PC-3 (cell line): ENCODE data around the gene CACNA2D2. TPM values are rescaled to one million over a fixed set of nuclear protein-coding genes. Genes with fewer than 3 reads are reported as not detected.

Experiments
- ATAC-seq: fragments of 200-7000 bp; cut with Tn5 transposase; 2 replicates; pipeline ENCODE4 v1.9.1; 2020; ENCODE audit warnings: mild to moderate bottlenecking, moderate library complexity
- BruUV-seq: library from RNA; stranded (reverse); fragments of 400-500 nt; replicated peaks from 2 replicates; lab custom pipeline; 2021; lab: Mats Ljungman, UMichigan
- CTCF ChIA-PET: fragments of 300-600 bp; sonication (Branson Sonifier 250); formaldehyde crosslinking; loops from one replicate; lab custom pipeline; 2022; ENCODE audit warnings: antibody characterized with exemption; lab: Charles Lee
- POLR2A ChIA-PET: fragments of 300-600 bp; sonication (Branson Sonifier 250); formaldehyde crosslinking; loops from one replicate; lab custom pipeline; 2022; ENCODE audit warnings: antibody characterized with exemption; ENCODE audit not compliant: unreplicated experiment; lab: Charles Lee
- DNase-seq: peaks from one replicate; pipeline ENCODE4 v3.0.0-alpha.2; 2015
- H2AFZ ChIP-seq: fragments of 300-600 bp; sonication (generic); 2 replicates; pipeline ENCODE4 v1.6.0; 2016; ENCODE audit warnings: antibody characterized with exemption, low read length
- H3F3A ChIP-seq: fragments of 300-600 bp; sonication (generic); one replicate; pipeline ENCODE4 v1.6.0; 2017; ENCODE audit warnings: antibody characterized with exemption, low read length, control low read depth, mild to moderate bottlenecking; ENCODE audit not compliant: unreplicated experiment
- H3K27ac ChIP-seq: fragments of 300-600 bp; sonication (generic); 2 replicates; pipeline ENCODE4 v1.5.1; 2016; ENCODE audit warnings: mild to moderate bottlenecking, low read length
- H3K27me3 ChIP-seq: fragments of 300-600 bp; sonication (generic); 2 replicates; pipeline ENCODE4 v1.6.1; 2016; ENCODE audit warnings: low read length, mixed read lengths
- H3K36me3 ChIP-seq: fragments of 300-600 bp; sonication (generic); 2 replicates; pipeline ENCODE4 v1.6.1; 2016; ENCODE audit warnings: low read depth, mixed run types, low read length, mixed read lengths
- H3K4me1 ChIP-seq: fragments of 300-600 bp; sonication (generic); 2 replicates; pipeline ENCODE4 v1.5.1; 2016; ENCODE audit warnings: low read length; ENCODE audit not compliant: insufficient read depth
- H3K4me2 ChIP-seq: fragments of 300-600 bp; sonication (generic); 2 replicates; pipeline ENCODE4 v1.6.0; 2016; ENCODE audit warnings: low read length
- H3K4me3 ChIP-seq: fragments of 300-600 bp; sonication (generic); 2 replicates; pipeline ENCODE4 v1.5.1; 2016; ENCODE audit warnings: mild to moderate bottlenecking, low read length, mixed read lengths
- H3K79me2 ChIP-seq: fragments of 300-600 bp; sonication (generic); 2 replicates; pipeline ENCODE4 v1.6.1; 2017; ENCODE audit warnings: low read length, mixed read lengths
- H3K9ac ChIP-seq: fragments of 300-600 bp; sonication (generic); 2 replicates; pipeline ENCODE4 v1.6.0; 2016; ENCODE audit warnings: mild to moderate bottlenecking, low read length
- H3K9me2 ChIP-seq: fragments of 300-600 bp; sonication (generic); replicated peaks from 2 replicates; pipeline ENCODE4 v1.6.1; 2016; ENCODE audit warnings: mixed run types, low read length, mixed read lengths
- H3K9me3 ChIP-seq: fragments of 300-600 bp; sonication (generic); 2 replicates; pipeline ENCODE4 v1.6.1; 2016; ENCODE audit warnings: low read length, mixed read lengths
- H4K20me1 ChIP-seq: fragments of 300-600 bp; sonication (generic); 2 replicates; pipeline ENCODE4 v1.6.1; 2016; ENCODE audit warnings: low read length, mixed read lengths
- EZH2 ChIP-seq: fragments of 300-600 bp; sonication (generic); IDR thresholded peaks from one replicate; pipeline ENCODE4 v1.6.1; 2017; ENCODE audit warnings: antibody characterized with exemption, mild to moderate bottlenecking, low read length; ENCODE audit not compliant: unreplicated experiment
- EZH2phosphoT487 ChIP-seq: fragments of 300-600 bp; sonication (generic); IDR thresholded peaks from 2 replicates; pipeline ENCODE4 v1.6.1; 2018; ENCODE audit warnings: mild to moderate bottlenecking, antibody characterized with exemption, low read length, borderline replicate concordance
- intact Hi-C: fragments of 100-400 bp; cut with micrococcal nuclease; formaldehyde crosslinking; loops from 2 replicates; pipeline ENCODE4 v1.9.0; 2023
- total RNA-seq: library from RNA; depleted of rRNA; stranded (reverse); fragments of >200 nt; gene quantifications from 2 replicates; pipeline ENCODE4 v1.2.3, GENCODE V29; 2014
- TF ChIP-seq, protein P1 (sequence below): fragments of 300-600 bp; sonication (generic); conservative IDR thresholded peaks from 2 replicates; pipeline ENCODE4 v1.5.1; 2017; ENCODE audit warnings: antibody characterized with exemption, low read depth, mild to moderate bottlenecking, low read length

Gene CACNA2D2
- total RNA-seq, 1 experiment from 2014 or later, result 0.44 TPM

DNA sequence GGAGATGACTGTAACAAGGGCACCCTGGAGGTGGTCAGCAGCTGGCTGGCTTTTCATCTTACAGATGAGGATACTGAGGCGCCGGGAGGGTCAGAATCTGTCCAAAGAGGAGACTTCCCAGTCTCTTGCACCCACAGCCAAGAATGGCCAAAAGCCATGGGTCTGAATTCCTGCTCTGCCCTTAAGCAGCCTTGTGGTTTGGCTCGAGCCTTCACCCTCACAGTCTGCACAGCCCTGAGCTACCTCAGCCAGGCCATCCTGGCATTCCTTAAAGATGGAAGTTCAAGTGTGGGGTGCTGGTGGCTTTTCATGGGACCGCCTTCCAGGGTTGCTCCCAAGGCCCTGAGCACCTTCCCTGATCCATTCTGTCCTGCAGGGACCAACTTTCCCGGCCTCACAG lies 59.2 kb downstream of the CACNA2D2 start:
- Histone ChIP-seq H4K20me1 (no peaks in the 10 kb centered on the region), H3K9ac (no peak overlapping the region), H3K4me3 (no peak overlapping the region), H3K9me3 (no peaks in the 10 kb centered on the region), H2AFZ (no peak overlapping the region), H3K9me2 (no peaks in the 10 kb centered on the region), H3K36me3 (no peaks in the 10 kb centered on the region), H3F3A (no peaks in the 10 kb centered on the region), H3K27me3 (no peaks in the 10 kb centered on the region), H3K4me2 (no peak overlapping the region), H3K27ac (no peak overlapping the region), H3K4me1 (no peaks in the 10 kb centered on the region), H3K79me2 (no peaks in the 10 kb centered on the region)
- ChIA-PET POLR2A (no interaction called here), CTCF (no interaction called here)
- DNase-seq (no peak), ATAC-seq (no peak)
- intact Hi-C loops, result loop anchor here (2.0 kb wide), 1 partner anchor 99 kb away; no protein-coding TSS in a partner anchor
- TF ChIP-seq EZH2phosphoT487 (no peak), EZH2 (no peak)
- TF ChIP-seq, protein P1, sequence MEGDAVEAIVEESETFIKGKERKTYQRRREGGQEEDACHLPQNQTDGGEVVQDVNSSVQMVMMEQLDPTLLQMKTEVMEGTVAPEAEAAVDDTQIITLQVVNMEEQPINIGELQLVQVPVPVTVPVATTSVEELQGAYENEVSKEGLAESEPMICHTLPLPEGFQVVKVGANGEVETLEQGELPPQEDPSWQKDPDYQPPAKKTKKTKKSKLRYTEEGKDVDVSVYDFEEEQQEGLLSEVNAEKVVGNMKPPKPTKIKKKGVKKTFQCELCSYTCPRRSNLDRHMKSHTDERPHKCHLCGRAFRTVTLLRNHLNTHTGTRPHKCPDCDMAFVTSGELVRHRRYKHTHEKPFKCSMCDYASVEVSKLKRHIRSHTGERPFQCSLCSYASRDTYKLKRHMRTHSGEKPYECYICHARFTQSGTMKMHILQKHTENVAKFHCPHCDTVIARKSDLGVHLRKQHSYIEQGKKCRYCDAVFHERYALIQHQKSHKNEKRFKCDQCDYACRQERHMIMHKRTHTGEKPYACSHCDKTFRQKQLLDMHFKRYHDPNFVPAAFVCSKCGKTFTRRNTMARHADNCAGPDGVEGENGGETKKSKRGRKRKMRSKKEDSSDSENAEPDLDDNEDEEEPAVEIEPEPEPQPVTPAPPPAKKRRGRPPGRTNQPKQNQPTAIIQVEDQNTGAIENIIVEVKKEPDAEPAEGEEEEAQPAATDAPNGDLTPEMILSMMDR, result no peak
- no TSS peak for BruUV-seq

DNA sequence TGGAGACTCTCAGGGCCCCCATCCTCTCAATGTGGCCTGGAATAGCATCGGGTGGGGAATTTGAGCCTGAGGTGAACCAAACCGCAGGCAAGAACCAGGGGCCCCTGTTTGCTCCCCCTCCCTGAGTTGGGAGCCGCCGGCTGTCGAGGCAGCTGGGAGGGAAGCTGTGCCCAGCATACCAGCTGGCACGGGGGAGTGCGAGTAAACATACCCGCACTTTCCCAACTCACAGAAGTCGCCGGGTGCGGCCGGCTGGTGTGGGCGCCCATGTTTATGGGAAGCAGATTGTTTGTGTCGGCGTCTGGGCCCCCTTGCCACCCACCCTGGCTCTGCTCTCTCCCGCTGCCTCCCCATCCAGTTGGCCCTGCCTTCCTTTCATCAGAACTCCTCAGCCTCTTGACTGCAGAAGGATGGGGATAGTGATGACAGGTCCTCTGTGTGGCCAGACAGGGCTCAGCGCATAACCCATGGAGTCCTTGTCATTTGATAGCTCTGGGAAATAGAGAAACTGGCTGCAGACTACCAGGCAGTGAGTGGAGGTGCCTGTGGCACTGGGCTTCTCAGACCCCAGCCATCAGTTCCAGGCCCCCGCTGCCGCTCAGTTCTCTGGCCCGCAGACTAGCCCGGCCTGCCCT lies 60.4 kb downstream of the CACNA2D2 start:
- Histone ChIP-seq H3K9me3 (no peaks in the 10 kb centered on the region), H3K27me3 (no peaks in the 10 kb centered on the region), H3K4me3 (no peak overlapping the region), H4K20me1 (no peaks in the 10 kb centered on the region), H3K79me2 (no peaks in the 10 kb centered on the region), H3K27ac (no peak overlapping the region), H3K9ac (no peak overlapping the region), H3K4me1 (no peaks in the 10 kb centered on the region), H3K9me2 (no peaks in the 10 kb centered on the region), H2AFZ (no peak overlapping the region), H3K36me3 (no peaks in the 10 kb centered on the region), H3K4me2 (no peak overlapping the region), H3F3A (no peaks in the 10 kb centered on the region)
- ChIA-PET CTCF (no interaction called here), POLR2A (no interaction called here)
- ATAC-seq (no peak), DNase-seq (no peak)
- TF ChIP-seq, protein P1, result no peak
- TF ChIP-seq EZH2phosphoT487, result no peak
- TF ChIP-seq EZH2, result no peak
- intact Hi-C loops, result no loop called here
- BruUV-seq, result no TSS peak

DNA sequence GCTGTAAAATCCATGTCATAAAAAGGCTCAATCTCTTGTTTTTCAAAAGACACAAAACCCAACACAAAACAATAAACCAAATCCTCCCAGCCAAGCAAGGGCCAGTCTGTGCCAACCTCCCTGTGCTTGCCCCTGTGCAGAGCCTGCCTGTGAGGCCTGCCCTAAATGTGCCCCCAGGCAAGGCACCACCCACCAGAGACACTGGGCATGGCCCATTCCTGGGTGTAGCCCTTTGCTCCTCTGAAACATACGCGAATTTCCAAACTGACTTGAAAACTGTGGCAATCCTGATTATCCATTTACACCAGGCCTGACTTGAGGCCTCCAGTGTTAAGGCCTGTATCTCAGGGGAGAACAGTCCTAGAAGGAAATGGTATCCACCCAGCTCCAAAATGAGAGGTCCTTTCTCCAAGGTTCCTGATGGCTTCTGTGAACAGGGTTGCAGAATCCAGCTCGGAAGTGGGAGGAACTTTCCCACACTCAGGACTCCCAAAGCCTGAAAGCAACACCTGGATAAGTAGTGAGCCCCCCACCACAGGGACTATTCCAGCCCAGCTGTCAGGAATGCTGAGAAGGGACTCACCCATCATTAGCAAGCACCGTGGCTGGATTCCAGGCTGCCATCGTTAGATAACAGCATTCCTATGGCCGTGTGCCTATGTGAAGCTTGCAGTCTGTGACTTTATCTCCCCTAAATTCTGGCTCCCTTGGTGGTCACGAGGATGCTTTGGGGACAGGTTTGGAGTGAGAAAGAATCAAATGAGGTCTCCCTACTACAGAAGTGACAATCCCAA lies 61.8 kb downstream of the CACNA2D2 start:
- Histone ChIP-seq H3K4me3 (no peak overlapping the region), H3K9ac (no peak overlapping the region), H3K79me2 (no peaks in the 10 kb centered on the region), H3K27ac (no peak overlapping the region), H3K4me1 (no peaks in the 10 kb centered on the region), H3F3A (no peaks in the 10 kb centered on the region), H4K20me1 (no peaks in the 10 kb centered on the region), H3K27me3 (no peaks in the 10 kb centered on the region), H3K9me3 (no peaks in the 10 kb centered on the region), H3K36me3 (no peaks in the 10 kb centered on the region), H2AFZ (no peak overlapping the region), H3K9me2 (no peaks in the 10 kb centered on the region), H3K4me2 (no peak overlapping the region)
- ChIA-PET CTCF (no interaction called here), POLR2A (no interaction called here)
- BruUV-seq, result no TSS peak
- intact Hi-C loops, result no loop called here
- no peak for TF ChIP-seq EZH2phosphoT487
- TF ChIP-seq EZH2, result no peak
- TF ChIP-seq, protein P1, result no peak
- DNase-seq (no peak), ATAC-seq (no peak)
